Esophagus muscularis mucosa (tissue), 4 donors: ENCODE measurements around the gene GRID1. TPM values are rescaled to one million over a fixed set of nuclear protein-coding genes. Genes with fewer than 3 reads are reported as not detected.
A peak's percentile ranks its signal among the peaks of the same experiment; 100 is the strongest.

ENCODE experiments used
- DNase-seq: peaks from one replicate; pipeline ENCODE4 v3.0.0-alpha.2; 2017; ENCODE audit errors: extremely low spot score
- H3K27ac ChIP-seq, 4 donors: fragments of 200-600 bp; sonication (generic); replicated peaks in 1 of 4; 1 replicate in 3 of 4; 2 replicates in 1 of 4; pipeline ENCODE4 v1.5.1; 2016 to 2019; ENCODE audit warnings: mild to moderate bottlenecking in 1 of 4
- H3K27me3 ChIP-seq, 4 donors: fragments of 200-600 bp; sonication (generic); one replicate each; pipeline versions ENCODE4 v1.5.1 to v1.6.0; 2016 to 2019
- H3K36me3 ChIP-seq, 4 donors: fragments of 200-600 bp; sonication (generic); one replicate each; pipeline ENCODE4 v1.5.1; 2016 to 2019
- H3K4me1 ChIP-seq, 4 donors: fragments of 200-600 bp; sonication (generic); one replicate each; pipeline ENCODE4 v1.5.1; 2016 to 2019
- H3K4me3 ChIP-seq, 4 donors: fragments of 200-600 bp; sonication (generic); 1 replicate in 2 of 4; 2 replicates in 2 of 4; pipeline ENCODE4 v1.5.1; 2016 to 2019; ENCODE audit warnings: mild to moderate bottlenecking in 4 of 4, moderate library complexity in 1 of 4
- H3K9me3 ChIP-seq, 4 donors: fragments of 200-600 bp; sonication (generic); 1 replicate in 3 of 4; 2 replicates in 1 of 4; pipeline ENCODE4 v1.5.1; 2016 to 2019
- CTCF ChIP-seq, 3 experiments: fragments of 200-600 bp in 2 of 3; fragments of 450-650 bp in 1 of 3; sonication (generic) in 2 of 3; IDR thresholded peaks; one replicate each; pipeline ENCODE4 v1.5.1; 2017 to 2019; ENCODE audit warnings: antibody characterized with exemption in 3 of 3, mild to moderate bottlenecking in 2 of 3, moderate library complexity in 1 of 3
- EP300 ChIP-seq: sonication (generic); formaldehyde crosslinking; IDR thresholded peaks from one replicate; pipeline ENCODE4 v1.6.1; 2017; ENCODE audit warnings: antibody characterized with exemption
- POLR2A ChIP-seq: fragments of 450-650 bp; IDR thresholded peaks from one replicate; pipeline ENCODE4 v1.6.1; 2017; ENCODE audit warnings: antibody characterized with exemption, moderate library complexity, mild to moderate bottlenecking, low read depth
- POLR2AphosphoS5 ChIP-seq, 2 donors: sonication (generic); formaldehyde crosslinking; IDR thresholded peaks; one replicate each; pipeline ENCODE4 v1.6.1; 2017; ENCODE audit warnings: antibody characterized with exemption in 2 of 2
- WGBS: methylation state at CpG from one replicate; pipeline ENCODE4 v1.1.5; 2018; 5-methylcytosine and 5-hydroxymethylcytosine counted together
- intact Hi-C: fragments of 100-400 bp; cut with DNase I; formaldehyde crosslinking; loops from one replicate; pipeline ENCODE4 v1.15.1; 2023
- total RNA-seq, 4 donors: library from RNA; depleted of rRNA; stranded (reverse); fragments of >200 nt; gene quantifications; one replicate each; pipeline versions ENCODE4 v1.1.0 to v1.2.1, GENCODE V29; 2016

GRID1 gene
- total RNA-seq, 4 donors from 2014 or later, result under 0.01 to 1.3 (median 1.1) TPM

- Histone ChIP-seq H3K9me3 (no peaks in the 10 kb centered on the region), H3K36me3 (no peaks in the 10 kb centered on the region), H3K27ac (no peak overlapping the region), H3K27me3 (no peaks in the 10 kb centered on the region), H3K4me3 (no peak overlapping the region), H3K4me1 (peaks cover 0 to 9% (median 2%) of the 10 kb centered on the region in 4 donors)
- 58% methylated on average over 2 of the region's 2 CpGs for WGBS
- TF ChIP-seq CTCF (IDR thresholded peaks at IDR 0.05) (no peak), EP300 (no peak), POLR2AphosphoS5 (IDR thresholded peaks at IDR 0.05) (no peak), POLR2A (no peak)
- DNase-seq, result peak; percentile 53
- intact Hi-C loops, result no loop called here
Observed at GRCh38 chr10:85778074-85778473, 588.5 kb downstream of the GRID1 start.

GRCh38 chr10:85767891-85768290 is 598.7 kb downstream of the GRID1 start:
- Histone ChIP-seq H3K9me3 (peaks cover 0 to 3% (median 0%) of the 10 kb centered on the region in 4 donors), H3K36me3 (no peaks in the 10 kb centered on the region), H3K4me3 (no peak overlapping the region), H3K4me1 (no peaks in the 10 kb centered on the region), H3K27me3 (no peaks in the 10 kb centered on the region), H3K27ac (no peak overlapping the region)
- DNase-seq, result no peak
- 60% methylated on average over 2 of the region's 2 CpGs for WGBS
- intact Hi-C loops, result no loop called here
- TF ChIP-seq EP300, result no peak
- TF ChIP-seq CTCF (IDR thresholded peaks at IDR 0.05), result no peak
- TF ChIP-seq POLR2AphosphoS5 (IDR thresholded peaks at IDR 0.05), result no peak
- no peak for TF ChIP-seq POLR2A

GRCh38 chr10:85764108-85764507 is 602.5 kb downstream of the GRID1 start:
- intact Hi-C loops, result no loop called here
- H3K27me3 ChIP-seq, result no peaks in the 10 kb centered on the region
- no peak overlapping the region for H3K4me3 ChIP-seq
- TF ChIP-seq EP300 (no peak), POLR2AphosphoS5 (IDR thresholded peaks at IDR 0.05) (no peak), CTCF (IDR thresholded peaks at IDR 0.05) (no peak), POLR2A (no peak)
- 62% methylated on average over 2 of the region's 2 CpGs for WGBS
- H3K36me3 ChIP-seq, result no peaks in the 10 kb centered on the region
- H3K9me3 ChIP-seq, result no peaks in the 10 kb centered on the region
- no peaks in the 10 kb centered on the region for H3K4me1 ChIP-seq
- H3K27ac ChIP-seq, result no peak overlapping the region
- peak; percentile 64 for DNase-seq

GRCh38 chr10:85761906-85762445 is 604.6 kb downstream of the GRID1 start:
- no peaks in the 10 kb centered on the region for H3K27me3 ChIP-seq
- intact Hi-C loops, result no loop called here
- no peaks in the 10 kb centered on the region for H3K36me3 ChIP-seq
- TF ChIP-seq EP300, result no peak
- no peak for TF ChIP-seq POLR2A
- TF ChIP-seq CTCF (IDR thresholded peaks at IDR 0.05), result no peak
- TF ChIP-seq POLR2AphosphoS5 (IDR thresholded peaks at IDR 0.05), result no peak
- DNase-seq, result peak; percentile 21
- WGBS, result 49% methylated on average over 3 of the region's 3 CpGs
- no peaks in the 10 kb centered on the region for H3K9me3 ChIP-seq
- no peak overlapping the region for H3K27ac ChIP-seq
- no peaks in the 10 kb centered on the region for H3K4me1 ChIP-seq
- no peak overlapping the region for H3K4me3 ChIP-seq

- no peak overlapping the region for H3K4me3 ChIP-seq
- no peaks in the 10 kb centered on the region for H3K4me1 ChIP-seq
- DNase-seq, result no peak
- no peaks in the 10 kb centered on the region for H3K9me3 ChIP-seq
- no peaks in the 10 kb centered on the region for H3K36me3 ChIP-seq
- intact Hi-C loops, result no loop called here
- no peaks in the 10 kb centered on the region for H3K27me3 ChIP-seq
- TF ChIP-seq POLR2AphosphoS5 (IDR thresholded peaks at IDR 0.05), result no peak
- no peak overlapping the region for H3K27ac ChIP-seq
- 66% methylated on average over 5 of the region's 5 CpGs for WGBS
Observed at GRCh38 chr10:85741626-85742300, 624.8 kb downstream of the GRID1 start.
